H9 (cell line): ENCODE results near the gene TRIM44. TPM values are rescaled to one million over a fixed set of nuclear protein-coding genes. Genes with fewer than 3 reads are reported as not detected.

Experiments used
- DNase-seq: peaks from one replicate; pipeline ENCODE4 v3.0.0-alpha.2; 2017
- H2AFZ ChIP-seq: one replicate; pipeline ENCODE4 v1.6.1; 2013; ENCODE audit warnings: mild to moderate bottlenecking, low read length, control low read depth, moderate library complexity
- H2AK5ac ChIP-seq: 2 replicates; pipeline ENCODE4 v1.6.1; 2013; ENCODE audit warnings: low read length, control low read depth, mixed read lengths; ENCODE audit not compliant: insufficient read length
- H2BK120ac ChIP-seq: one replicate; pipeline ENCODE4 v1.6.1; 2013; ENCODE audit warnings: low read depth, mild to moderate bottlenecking, low read length, control low read depth, inconsistent platforms; ENCODE audit not compliant: poor library complexity, severe bottlenecking
- H2BK12ac ChIP-seq: 2 replicates; pipeline ENCODE4 v1.6.1; 2013; ENCODE audit warnings: low read length, control low read depth, mixed read lengths, low read depth; ENCODE audit not compliant: insufficient read length
- H2BK15ac ChIP-seq: 2 replicates; pipeline ENCODE4 v1.6.1; 2013; ENCODE audit warnings: low read depth, low read length, control low read depth
- H2BK20ac ChIP-seq: one replicate; pipeline ENCODE4 v1.6.1; 2013; ENCODE audit warnings: low read depth, mild to moderate bottlenecking, low read length, control low read depth, inconsistent platforms; ENCODE audit not compliant: poor library complexity, severe bottlenecking
- H2BK5ac ChIP-seq: 2 replicates; pipeline ENCODE4 v1.6.1; 2013; ENCODE audit warnings: low read length, control low read depth, mixed read lengths; ENCODE audit not compliant: insufficient read length
- H3K14ac ChIP-seq: 2 replicates; pipeline ENCODE4 v1.6.1; 2013; ENCODE audit warnings: low read length, control low read depth; ENCODE audit not compliant: insufficient read depth
- H3K18ac ChIP-seq: 2 replicates; pipeline ENCODE4 v1.6.1; 2013; ENCODE audit warnings: low read depth, mild to moderate bottlenecking, mixed read lengths, low read length, control low read depth; ENCODE audit not compliant: insufficient read length
- H3K23ac ChIP-seq: 2 replicates; pipeline ENCODE4 v1.6.1; 2013; ENCODE audit warnings: low read length, control low read depth, mixed read lengths, low read depth; ENCODE audit not compliant: insufficient read length
- H3K23me2 ChIP-seq: 2 replicates; pipeline ENCODE4 v1.6.1; 2013; ENCODE audit warnings: low read depth, mild to moderate bottlenecking, mixed read lengths, low read length, control low read depth; ENCODE audit not compliant: insufficient read length, poor library complexity, severe bottlenecking
- H3K27ac ChIP-seq: 2 replicates; pipeline ENCODE4 v1.5.1; 2013; ENCODE audit warnings: low read length, control low read depth, mixed read lengths, low read depth; ENCODE audit not compliant: insufficient read length
- H3K27me3 ChIP-seq: 2 replicates; pipeline ENCODE4 v1.6.1; 2013; ENCODE audit warnings: low read length, control low read depth, inconsistent platforms; ENCODE audit not compliant: insufficient read depth
- H3K4ac ChIP-seq: 2 replicates; pipeline ENCODE4 v1.6.1; 2013; ENCODE audit warnings: low read depth, mild to moderate bottlenecking, control low read depth, inconsistent platforms, low read length, moderate library complexity
- H3K4me1 ChIP-seq: 2 replicates; pipeline ENCODE4 v1.6.1; 2013; ENCODE audit warnings: low read length, control low read depth, inconsistent platforms; ENCODE audit not compliant: insufficient read depth
- H3K4me2 ChIP-seq: 2 replicates; pipeline ENCODE4 v1.6.1; 2013; ENCODE audit warnings: low read length, control low read depth, mixed read lengths; ENCODE audit not compliant: insufficient read length, insufficient read depth
- H3K56ac ChIP-seq: 2 replicates; pipeline ENCODE4 v1.6.1; 2013; ENCODE audit warnings: low read depth, mild to moderate bottlenecking, mixed read lengths, low read length, control low read depth; ENCODE audit not compliant: insufficient read length
- H3K79me1 ChIP-seq: 2 replicates; pipeline ENCODE4 v1.6.1; 2013; ENCODE audit warnings: low read depth, mild to moderate bottlenecking, moderate library complexity, low read length, control low read depth, inconsistent platforms; ENCODE audit not compliant: insufficient read depth, poor library complexity, severe bottlenecking
- H3K79me2 ChIP-seq: 2 replicates; pipeline ENCODE4 v1.6.1; 2013; ENCODE audit warnings: low read length, control low read depth, inconsistent platforms; ENCODE audit not compliant: insufficient read depth
- H3K9ac ChIP-seq: 2 replicates; pipeline ENCODE4 v1.6.1; 2013; ENCODE audit warnings: low read length, control low read depth, mixed read lengths; ENCODE audit not compliant: insufficient read length; ENCODE audit errors: extremely low read depth
- H3K9me3 ChIP-seq: one replicate; pipeline ENCODE4 v1.6.1; 2013; ENCODE audit warnings: low read depth, low read length, inconsistent platforms; ENCODE audit not compliant: control insufficient read depth
- H3T11ph ChIP-seq: one replicate; pipeline ENCODE4 v1.6.1; 2013; ENCODE audit warnings: mild to moderate bottlenecking, low read length, control low read depth, inconsistent platforms
- H4K20me1 ChIP-seq: one replicate; pipeline ENCODE4 v1.6.1; 2013; ENCODE audit not compliant: control insufficient read depth, insufficient read length, insufficient read depth
- H4K5ac ChIP-seq: 2 replicates; pipeline ENCODE4 v1.6.1; 2013; ENCODE audit warnings: low read depth, mild to moderate bottlenecking, mixed read lengths, low read length, control low read depth; ENCODE audit not compliant: insufficient read length
- H4K8ac ChIP-seq: replicated peaks from 2 replicates; pipeline ENCODE4 v1.6.1; 2013; ENCODE audit warnings: low read length, control low read depth, mixed read lengths, low read depth; ENCODE audit not compliant: insufficient read length
- H4K91ac ChIP-seq: 2 replicates; pipeline ENCODE4 v1.6.1; 2013; ENCODE audit warnings: low read depth, mild to moderate bottlenecking, moderate library complexity, mixed read lengths, low read length, control low read depth; ENCODE audit not compliant: insufficient read length
- H3K27ac Mint-ChIP-seq, 3 experiments: 2 replicates in 2 of 3; 3 replicates in 1 of 3; pipeline ENCODE4 v1.8.0; 2020 to 2021; ENCODE audit warnings: mixed read lengths in 3 of 3, mild to moderate bottlenecking in 1 of 3, moderate library complexity in 1 of 3
- H3K27me3 Mint-ChIP-seq: 2 replicates; pipeline ENCODE4 v1.8.0; 2021; ENCODE audit warnings: low read depth, mild to moderate bottlenecking, moderate library complexity, mixed read lengths
- H3K36me3 Mint-ChIP-seq, 3 experiments: 2 replicates in 2 of 3; 3 replicates in 1 of 3; pipeline ENCODE4 v1.8.0; 2020 to 2021; ENCODE audit warnings: low read depth in 3 of 3, mixed read lengths in 3 of 3; ENCODE audit not compliant: insufficient read depth in 1 of 3
- H3K4me1 Mint-ChIP-seq, 2 experiments: 2 replicates each; pipeline ENCODE4 v1.8.0; 2020; ENCODE audit warnings: mixed read lengths in 2 of 2
- H3K4me3 Mint-ChIP-seq, 2 experiments: 2 replicates in 1 of 2; 3 replicates in 1 of 2; pipeline ENCODE4 v1.8.0; 2020 to 2021; ENCODE audit warnings: mild to moderate bottlenecking in 2 of 2, mixed read lengths in 2 of 2, moderate library complexity in 1 of 2
- H3K9me3 Mint-ChIP-seq, 2 experiments: 2 replicates in 1 of 2; 3 replicates in 1 of 2; pipeline ENCODE4 v1.8.0; 2020; ENCODE audit warnings: mild to moderate bottlenecking in 2 of 2, mixed read lengths in 2 of 2, moderate library complexity in 1 of 2
- WGBS: extraction: QIAGEN DNeasy Blood & Tissue Kit; methylation state at CpG from one replicate; pipeline ENCODE4 v1.1.7; 2013; ENCODE audit warnings: missing lambda C conversion rate, low lambda C conversion rate, mixed read lengths; ENCODE audit not compliant: insufficient read length; ENCODE audit errors: extremely low coverage; 5-methylcytosine and 5-hydroxymethylcytosine counted together
- total RNA-seq: library from RNA; stranded (reverse); gene quantifications from 2 replicates; pipeline ENCODE4 v1.2.1, GENCODE V29; 2021
- TF ChIP-seq, protein P1 (sequence below): fragments of 200-600 bp; sonication (generic); conservative IDR thresholded peaks from 3 replicates; pipeline ENCODE4 v1.8.0; 2021; ENCODE audit warnings: antibody characterized with exemption, mild to moderate bottlenecking

Gene TRIM44
- total RNA-seq, 1 experiment from 2014 or later: 37.7 TPM

DNA sequence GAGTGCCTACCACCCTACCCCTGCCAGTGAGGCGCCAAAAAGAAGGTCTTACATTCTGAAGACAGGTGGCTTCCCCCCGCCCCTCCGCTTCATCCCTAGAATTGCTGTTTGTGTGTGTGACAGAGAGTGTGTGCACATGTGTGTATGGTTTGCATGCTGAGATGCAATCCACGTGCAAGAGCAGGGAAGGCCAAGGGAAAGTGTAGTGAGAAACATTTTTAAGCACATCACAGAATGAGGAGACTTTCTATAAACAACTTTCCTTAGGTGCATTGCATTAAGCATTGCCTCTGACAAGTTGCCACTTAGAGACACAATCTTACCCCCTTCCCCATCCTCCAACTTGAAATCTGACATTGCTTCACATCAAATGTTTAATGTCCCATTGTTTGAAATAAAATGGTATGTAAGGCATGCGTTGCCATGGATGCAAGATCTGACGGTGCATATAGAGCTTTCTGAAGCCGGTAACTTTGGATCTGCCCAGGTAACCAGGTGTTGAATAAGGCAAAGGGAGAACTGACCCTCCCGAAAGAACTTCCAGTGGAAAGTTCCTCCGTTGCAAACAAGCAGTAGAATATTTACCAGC is 22.9 kb upstream of the TRIM44 start:
- no peak for DNase-seq
- H3K4me1 ChIP-seq: no peaks in the 10 kb centered on the region; the same call in 1 of the 2 replicates
- no peak overlapping the region for H3K23ac ChIP-seq
- no peaks in the 10 kb centered on the region for H3K79me1 ChIP-seq
- H4K20me1 ChIP-seq: no peaks in the 10 kb centered on the region
- Mint-ChIP-seq H3K4me1 (peaks cover 8 to 10% of the 10 kb centered on the region in 2 experiments), H3K4me3 (no peak overlapping the region), H3K9me3 (no peaks in the 10 kb centered on the region), H3K27ac (no peak overlapping the region), H3K27me3 (peaks cover 11% of the 10 kb centered on the region), H3K36me3 (no peaks in the 10 kb centered on the region)
- WGBS: no CpG with 5 or more reads among the region's 9 CpGs
- no peaks in the 10 kb centered on the region for H3K27me3 ChIP-seq
- H3K14ac ChIP-seq: peak overlapping the region; percentile 41; the same call in 1 of the 2 replicates
- H3T11ph ChIP-seq: no peak overlapping the region
- no peak overlapping the region for H3K9ac ChIP-seq
- no peak overlapping the region for H2AK5ac ChIP-seq
- TF ChIP-seq, protein P1, sequence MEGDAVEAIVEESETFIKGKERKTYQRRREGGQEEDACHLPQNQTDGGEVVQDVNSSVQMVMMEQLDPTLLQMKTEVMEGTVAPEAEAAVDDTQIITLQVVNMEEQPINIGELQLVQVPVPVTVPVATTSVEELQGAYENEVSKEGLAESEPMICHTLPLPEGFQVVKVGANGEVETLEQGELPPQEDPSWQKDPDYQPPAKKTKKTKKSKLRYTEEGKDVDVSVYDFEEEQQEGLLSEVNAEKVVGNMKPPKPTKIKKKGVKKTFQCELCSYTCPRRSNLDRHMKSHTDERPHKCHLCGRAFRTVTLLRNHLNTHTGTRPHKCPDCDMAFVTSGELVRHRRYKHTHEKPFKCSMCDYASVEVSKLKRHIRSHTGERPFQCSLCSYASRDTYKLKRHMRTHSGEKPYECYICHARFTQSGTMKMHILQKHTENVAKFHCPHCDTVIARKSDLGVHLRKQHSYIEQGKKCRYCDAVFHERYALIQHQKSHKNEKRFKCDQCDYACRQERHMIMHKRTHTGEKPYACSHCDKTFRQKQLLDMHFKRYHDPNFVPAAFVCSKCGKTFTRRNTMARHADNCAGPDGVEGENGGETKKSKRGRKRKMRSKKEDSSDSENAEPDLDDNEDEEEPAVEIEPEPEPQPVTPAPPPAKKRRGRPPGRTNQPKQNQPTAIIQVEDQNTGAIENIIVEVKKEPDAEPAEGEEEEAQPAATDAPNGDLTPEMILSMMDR: no peak
- no peak overlapping the region for H3K27ac ChIP-seq
- no peaks in the 10 kb centered on the region for H3K9me3 ChIP-seq
- no peak overlapping the region for H4K91ac ChIP-seq
- no peak overlapping the region for H3K4ac ChIP-seq
- no peak overlapping the region for H2BK120ac ChIP-seq
- H3K56ac ChIP-seq: no peak overlapping the region
- no peak overlapping the region for H4K8ac ChIP-seq
- H4K5ac ChIP-seq: no peak overlapping the region
- peak overlapping the region; percentile 73 for H3K18ac ChIP-seq
- no peak overlapping the region for H2BK5ac ChIP-seq
- H3K4me2 ChIP-seq: no peak overlapping the region
- no peak overlapping the region for H2BK20ac ChIP-seq
- no peaks in the 10 kb centered on the region for H3K79me2 ChIP-seq
- H2AFZ ChIP-seq: no peak overlapping the region
- no peak overlapping the region for H2BK12ac ChIP-seq
- H3K23me2 ChIP-seq: no peaks in the 10 kb centered on the region
- H2BK15ac ChIP-seq: no peak overlapping the region
